Right atrium auricular region (tissue), 2 donors: Measurements from ENCODE around the gene ANKRD30B. TPM values are rescaled to one million over a fixed set of nuclear protein-coding genes. Genes with fewer than 3 reads are reported as not detected.
"Not testable (repeated sequence)": the region's sequence is repeated elsewhere in the genome, so short reads cannot be mapped to it uniquely, and the experiment has no call there.

ENCODE experiments used
- DNase-seq: peaks from one replicate; pipeline ENCODE4 v3.0.0-alpha.2; 2019; ENCODE audit warnings: low spot score
- H3K27ac ChIP-seq, 2 donors: fragments of 200-600 bp; sonication (generic); 1 replicate in 1 of 2; 2 replicates in 1 of 2; pipeline ENCODE4 v1.5.1; 2016 to 2019
- H3K27me3 ChIP-seq, 2 donors: fragments of 200-600 bp; sonication (generic); one replicate each; pipeline versions ENCODE4 v1.5.1 to v1.6.0; 2017 to 2019
- H3K36me3 ChIP-seq: fragments of 200-600 bp; sonication (generic); one replicate; pipeline ENCODE4 v1.5.1; 2016
- H3K4me1 ChIP-seq, 2 donors: fragments of 200-600 bp; sonication (generic); one replicate each; pipeline versions ENCODE4 v1.5.1 to v1.6.0; 2017 to 2019
- H3K4me3 ChIP-seq, 2 donors: fragments of 200-600 bp; sonication (generic); 1 replicate in 1 of 2; 2 replicates in 1 of 2; pipeline ENCODE4 v1.5.1; 2017 to 2019; ENCODE audit warnings: mild to moderate bottlenecking in 1 of 2, moderate library complexity in 1 of 2
- H3K9me3 ChIP-seq, 2 donors: fragments of 200-600 bp; sonication (generic); one replicate each; pipeline ENCODE4 v1.5.1; 2019
- CTCF ChIP-seq, 2 donors: fragments of 200-600 bp; sonication (generic); IDR thresholded peaks; one replicate each; pipeline ENCODE4 v1.5.1; 2019; ENCODE audit warnings: antibody characterized with exemption in 2 of 2
- total RNA-seq, 2 donors: library from RNA; depleted of rRNA; stranded (reverse); fragments of >200 nt; gene quantifications; one replicate each; pipeline ENCODE4 v1.1.0, GENCODE V29; 2016

ANKRD30B gene
- total RNA-seq, 2 donors from 2014 or later: not detected

GRCh38 chr18:14781671-14782070, 33.7 kb downstream of the ANKRD30B start:
- no peak overlapping the region for H3K27ac ChIP-seq
- no peaks in the 10 kb centered on the region for H3K9me3 ChIP-seq

GRCh38 chr18:14784133-14784532, 36.2 kb downstream of the ANKRD30B start:
- no peaks in the 10 kb centered on the region for H3K9me3 ChIP-seq
- no peaks in the 10 kb centered on the region for H3K27me3 ChIP-seq
- TF ChIP-seq CTCF (IDR thresholded peaks at IDR 0.05): no peak
- no peak for DNase-seq
- H3K4me1 ChIP-seq: no peaks in the 10 kb centered on the region
- no peaks in the 10 kb centered on the region for H3K36me3 ChIP-seq
- no peak overlapping the region for H3K27ac ChIP-seq
- H3K4me3 ChIP-seq: no peak overlapping the region

More at GRCh38 chr18:14781671-14782070, 33.7 kb downstream of the ANKRD30B start:
- H3K4me1 ChIP-seq: no peaks in the 10 kb centered on the region
- H3K27me3 ChIP-seq: no peaks in the 10 kb centered on the region
- no peaks in the 10 kb centered on the region for H3K36me3 ChIP-seq
- no peak overlapping the region for H3K4me3 ChIP-seq
- no peak for DNase-seq
- no peak for TF ChIP-seq CTCF (IDR thresholded peaks at IDR 0.05)

- H3K36me3 ChIP-seq, DNase-seq, H3K27me3 ChIP-seq, H3K27ac ChIP-seq, H3K4me1 ChIP-seq, H3K9me3 ChIP-seq, H3K4me3 ChIP-seq: not testable (repeated sequence)
Observed at GRCh38 chr18:14796876-14797275, 48.9 kb downstream of the ANKRD30B start.

- H3K4me3 ChIP-seq, DNase-seq, H3K36me3 ChIP-seq, H3K27me3 ChIP-seq, H3K9me3 ChIP-seq, H3K4me1 ChIP-seq, H3K27ac ChIP-seq: not testable (repeated sequence)
Observed at GRCh38 chr18:14797969-14798764, 50.2 kb downstream of the ANKRD30B start.

- not testable (repeated sequence) for H3K4me3 ChIP-seq, H3K27ac ChIP-seq, H3K27me3 ChIP-seq, H3K9me3 ChIP-seq, H3K4me1 ChIP-seq, DNase-seq, H3K36me3 ChIP-seq
Observed at GRCh38 chr18:14811081-14811480, 63.1 kb downstream of the ANKRD30B start.

GRCh38 chr18:14826972-14827632, 79.1 kb downstream of the ANKRD30B start:
- not testable (repeated sequence) for H3K27me3 ChIP-seq, DNase-seq, H3K27ac ChIP-seq, H3K4me3 ChIP-seq, H3K4me1 ChIP-seq, H3K9me3 ChIP-seq, H3K36me3 ChIP-seq

GRCh38 chr18:14841607-14842006, 93.6 kb downstream of the ANKRD30B start:
- H3K36me3 ChIP-seq, H3K27ac ChIP-seq, H3K4me3 ChIP-seq, H3K27me3 ChIP-seq, DNase-seq, H3K9me3 ChIP-seq, H3K4me1 ChIP-seq: not testable (repeated sequence)

- H3K27ac ChIP-seq: not testable (repeated sequence)
Observed at GRCh38 chr18:14851533-14851932, 103.6 kb downstream of the ANKRD30B start.

GRCh38 chr18:14855634-14856033, 107.7 kb downstream of the ANKRD30B start:
- not testable (repeated sequence) for H3K4me3 ChIP-seq, DNase-seq, H3K27ac ChIP-seq, H3K36me3 ChIP-seq, H3K9me3 ChIP-seq, H3K4me1 ChIP-seq, H3K27me3 ChIP-seq

More at GRCh38 chr18:14851533-14851932, 103.6 kb downstream of the ANKRD30B start:
- not testable (repeated sequence) for DNase-seq, H3K36me3 ChIP-seq, H3K4me1 ChIP-seq, H3K27me3 ChIP-seq, H3K4me3 ChIP-seq, H3K9me3 ChIP-seq

GRCh38 chr18:14856256-14856655, 108.3 kb downstream of the ANKRD30B start:
- not testable (repeated sequence) for DNase-seq, H3K4me3 ChIP-seq, H3K36me3 ChIP-seq, H3K9me3 ChIP-seq, H3K27ac ChIP-seq, H3K27me3 ChIP-seq, H3K4me1 ChIP-seq

GRCh38 chr18:14858514-14858913, 110.5 kb downstream of the ANKRD30B start:
- H3K9me3 ChIP-seq, H3K27me3 ChIP-seq, H3K4me3 ChIP-seq, H3K4me1 ChIP-seq, H3K36me3 ChIP-seq, DNase-seq, H3K27ac ChIP-seq: not testable (repeated sequence)

GRCh38 chr18:14859995-14860394, 112.0 kb downstream of the ANKRD30B start:
- not testable (repeated sequence) for H3K27ac ChIP-seq, DNase-seq, H3K36me3 ChIP-seq, H3K27me3 ChIP-seq, H3K4me1 ChIP-seq, H3K4me3 ChIP-seq, H3K9me3 ChIP-seq

GRCh38 chr18:14866426-14866825, 118.5 kb downstream of the ANKRD30B start:
- H3K36me3 ChIP-seq, H3K4me3 ChIP-seq, H3K9me3 ChIP-seq, H3K27me3 ChIP-seq, DNase-seq, H3K4me1 ChIP-seq, H3K27ac ChIP-seq: not testable (repeated sequence)
